Measurements from ENCODE around the gene TXNDC11. TPM values are rescaled to one million over a fixed set of nuclear protein-coding genes. Genes with fewer than 3 reads are reported as not detected.

TXNDC11 gene
- total and polyA plus RNA-seq, 2 donors (not counting 3 experiments of a cell fraction or from before 2014, with no cell fraction given) = 42.5 to 66.0 TPM

- FAIRE-seq = no peak
Observed at GRCh38 chr16:11699234-11699894, 43.3 kb downstream of the TXNDC11 start.

More at GRCh38 chr16:11699234-11699894, 43.3 kb downstream of the TXNDC11 start:
- no peak for TF ChIP-seq POLR2A (IDR thresholded peaks at IDR 0.05; ENCODE audit: low read depth, low read length)
- TF ChIP-seq CTCF (IDR thresholded peaks at IDR 0.05; ENCODE audit: extremely low read depth in 1 of 2, insufficient read depth in 1 of 2, low read depth in 1 of 2, low read length in 2 of 2) = no peak
- no peak for TF ChIP-seq POLR2AphosphoS5 (IDR thresholded peaks at IDR 0.05; ENCODE audit: insufficient read depth, low read depth, low read length)
- TF ChIP-seq GATA2 (IDR thresholded peaks at IDR 0.05; ENCODE audit: insufficient read depth, insufficient read length, low read depth, low read length) = no peak
- no peak for TF ChIP-seq EZH2 (IDR thresholded peaks at IDR 0.05; ENCODE audit: borderline replicate concordance, low read depth, low read length, severe bottlenecking)
- TF ChIP-seq MAX (IDR thresholded peaks at IDR 0.05; ENCODE audit: insufficient read depth, insufficient read length) = no peak
- no peak for TF ChIP-seq JUN (IDR thresholded peaks at IDR 0.05; ENCODE audit: borderline replicate concordance, insufficient read depth, insufficient read length, low read depth)
- TF ChIP-seq MYC (IDR thresholded peaks at IDR 0.05; ENCODE audit: low read depth, low read length) = no peak
- TF ChIP-seq FOS (IDR thresholded peaks at IDR 0.05; ENCODE audit: borderline replicate concordance, insufficient read depth, low read length) = no peak
- dilution Hi-C loops (cut with MboI; ENCODE audit: extremely low pct_ligation_motif_present, low sequenced_read_pairs) = no loop called here
- no peaks in the 10 kb centered on the region for H3K9me1 ChIP-seq (replicated peaks; ENCODE audit: control insufficient read depth, extremely low read depth, insufficient read depth, low read length)
- no peaks in the 10 kb centered on the region for H3K9me3 ChIP-seq (replicated peaks; ENCODE audit: control insufficient read depth, insufficient read depth, low read length)
- H3K36me3 ChIP-seq (ENCODE audit: control insufficient read depth in 2 of 2, extremely low read depth in 1 of 2, insufficient read depth in 2 of 2, low read length in 2 of 2) = peaks cover 13 to 36% of the 10 kb centered on the region in 2 experiments
- H3K27me3 ChIP-seq (ENCODE audit: control insufficient read depth in 2 of 2, insufficient read depth in 2 of 2, low read length in 2 of 2) = no peaks in the 10 kb centered on the region
- no peak overlapping the region for H3K4me2 ChIP-seq (ENCODE audit: insufficient read depth, low read length)
- H3K79me2 ChIP-seq (ENCODE audit: control insufficient read depth, insufficient read depth, low read length) = peaks cover 7% of the 10 kb centered on the region
- CTCF ChIA-PET = no interaction called here
- BruUV-seq (replicated peaks) = no TSS peak
- no peaks in the 10 kb centered on the region for H3K4me1 ChIP-seq (ENCODE audit: control insufficient read depth, extremely low read depth, insufficient read depth, low read length)
- no peak overlapping the region for H3K4me3 ChIP-seq (replicated peaks in 1 of 3; ENCODE audit: insufficient read depth in 1 of 3, low read depth in 1 of 3, low read length in 3 of 3)
- H4K20me1 ChIP-seq (replicated peaks; ENCODE audit: control insufficient read depth, extremely low read depth, insufficient read depth, low read length) = no peaks in the 10 kb centered on the region
- H2AFZ ChIP-seq (ENCODE audit: low read depth, low read length) = no peak overlapping the region
- intact Hi-C loops (cut with micrococcal nuclease) = no loop called here
- H3K27ac ChIP-seq (ENCODE audit: insufficient read depth, low read depth, low read length) = no peak overlapping the region
- POLR2A ChIA-PET = no interaction called here
- H3K9ac ChIP-seq (replicated peaks; ENCODE audit: extremely low read depth, insufficient read depth, low read length) = no peak overlapping the region
- no peak for DNase-seq (ENCODE audit: low read depth, low spot score)

Data from endothelial cell of umbilical vein (primary cell).